HG03064 (cell line): ENCODE data around the gene YES1.
"Not testable (repeated sequence)": the region's sequence is repeated elsewhere in the genome, so short reads cannot be mapped to it uniquely, and the experiment has no call there.

Experiments
- ATAC-seq: cut with Tn5 transposase; IDR thresholded peaks from one replicate; pipeline ENCODE4 v1.9.1; 2021; ENCODE audit warnings: low read depth; ENCODE audit not compliant: unreplicated experiment

Gene YES1

DNA sequence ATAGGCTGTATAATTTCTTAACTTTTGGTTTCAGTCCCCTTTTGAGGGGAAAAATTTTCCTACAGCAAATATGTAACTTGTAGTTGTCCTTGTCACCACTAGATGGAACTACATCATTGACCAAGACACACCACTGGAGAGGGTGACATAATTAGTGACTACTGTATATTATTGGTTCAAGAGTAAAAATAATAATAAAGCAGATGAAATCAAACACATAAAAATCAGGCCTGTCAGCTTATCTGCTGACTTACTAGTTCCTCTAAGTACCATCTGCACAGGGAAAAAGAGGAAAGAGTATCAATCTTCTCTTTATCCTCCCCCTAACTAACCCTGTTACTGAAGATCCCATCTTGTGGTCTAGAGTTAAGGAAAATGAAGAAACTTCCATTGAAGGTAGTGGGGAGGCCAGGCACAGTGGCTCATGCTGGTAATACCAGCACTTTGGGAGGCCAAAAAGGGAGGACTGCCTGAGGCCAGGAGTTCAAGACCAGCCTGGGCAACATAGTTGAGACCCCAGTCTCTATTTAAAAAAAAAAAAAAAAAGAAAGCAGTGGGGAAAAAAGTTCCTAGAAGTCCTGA lies 70.0 kb downstream of the YES1 start:
- ATAC-seq: peak; percentile 87

DNA sequence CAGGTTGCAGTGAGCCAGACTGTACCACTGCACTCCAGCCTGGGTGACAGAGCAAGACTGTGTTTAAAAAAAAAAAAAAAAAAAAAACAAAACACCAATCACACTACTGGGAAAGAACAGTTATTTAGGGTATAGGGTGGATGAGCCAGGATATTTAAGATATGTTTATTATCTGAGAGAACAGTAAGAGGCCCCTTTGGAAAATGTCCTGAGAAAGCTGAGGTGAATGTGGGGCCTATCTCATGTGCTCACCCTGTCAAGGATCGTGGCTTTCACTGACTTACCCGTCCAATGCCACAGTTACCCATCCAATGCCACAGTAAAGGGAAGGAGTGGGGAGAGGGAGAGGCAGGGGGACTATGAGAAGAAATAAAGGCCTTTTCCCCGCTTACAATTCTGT lies 79.7 kb downstream of the YES1 start:
- no peak for ATAC-seq

DNA sequence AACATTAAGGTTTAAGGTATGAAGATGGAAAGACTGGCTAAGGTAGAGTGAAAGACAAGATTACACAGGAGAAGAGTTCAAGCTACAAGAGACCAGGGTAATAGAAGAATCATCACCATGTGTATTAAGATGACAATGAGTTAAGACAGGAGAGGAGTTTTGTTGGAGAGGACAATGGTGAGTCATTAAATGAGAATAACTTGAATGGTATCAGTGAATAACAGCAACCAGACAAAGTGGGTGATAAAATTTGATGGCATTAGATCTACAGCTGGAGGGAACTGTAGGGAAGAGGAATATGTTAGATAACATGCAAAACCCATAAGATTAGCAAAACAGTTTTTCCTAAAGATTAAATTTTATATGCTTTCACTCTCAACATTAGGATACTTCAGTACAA lies 80.9 kb downstream of the YES1 start:
- no peak for ATAC-seq

DNA sequence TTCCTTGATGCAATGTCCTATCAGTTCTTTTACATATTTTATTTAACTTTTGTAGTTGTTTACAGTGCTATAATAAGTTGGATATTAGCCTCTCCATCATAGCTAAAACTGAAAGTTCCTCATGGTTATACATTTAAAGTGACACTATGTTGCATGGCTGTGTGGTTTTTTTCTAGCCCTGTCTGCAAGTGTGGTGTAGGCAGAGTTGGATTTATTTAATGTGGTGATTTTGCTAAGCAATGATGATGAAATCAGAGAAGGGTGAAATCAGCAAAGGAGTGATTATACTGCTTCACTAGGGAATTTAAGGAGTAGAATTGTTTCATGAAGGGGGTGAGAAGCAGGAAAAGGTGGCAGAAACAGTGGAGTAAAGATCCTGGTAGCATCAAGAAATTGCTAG lies 81.3 kb downstream of the YES1 start:
- no peak for ATAC-seq

DNA sequence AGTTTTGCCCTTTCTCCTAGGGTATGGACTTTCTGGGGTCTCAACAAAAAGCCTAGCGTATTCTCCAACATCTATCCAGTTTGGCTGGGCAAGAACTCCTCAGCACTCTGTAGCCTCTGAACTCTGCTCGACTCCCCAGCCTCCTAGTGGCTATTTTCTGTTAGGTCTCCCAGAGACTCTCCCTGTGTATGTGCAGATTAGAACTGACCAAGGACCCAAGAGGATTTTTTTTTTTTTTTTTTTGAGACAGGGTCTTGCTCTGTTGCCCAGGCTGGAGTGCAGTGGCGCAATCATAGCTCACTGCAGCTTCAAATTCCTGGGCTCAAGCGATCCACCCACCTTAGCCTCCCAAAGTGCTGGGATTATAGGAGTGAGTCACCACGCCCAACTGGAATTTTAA lies 81.9 kb downstream of the YES1 start:
- not testable (repeated sequence) for ATAC-seq

DNA sequence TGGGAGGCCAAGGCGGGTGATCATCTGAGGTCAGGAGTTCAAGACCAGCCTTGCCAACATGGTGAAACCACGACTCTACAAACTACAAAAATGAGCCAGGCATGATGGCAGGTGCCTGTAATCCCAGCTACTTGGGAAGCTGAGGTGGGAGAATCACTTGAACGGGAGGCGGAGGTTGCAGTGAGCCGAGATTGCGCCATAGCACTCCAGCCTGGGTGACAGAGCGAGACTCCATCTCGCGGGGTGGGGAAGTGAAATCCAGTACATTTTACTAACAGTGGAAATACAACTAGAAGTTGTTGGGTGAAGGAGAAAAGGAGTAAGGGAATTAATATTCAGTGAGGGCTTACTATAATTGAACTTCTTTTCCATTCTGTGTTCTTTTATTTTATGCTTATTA lies 86.4 kb downstream of the YES1 start:
- ATAC-seq: no peak

DNA sequence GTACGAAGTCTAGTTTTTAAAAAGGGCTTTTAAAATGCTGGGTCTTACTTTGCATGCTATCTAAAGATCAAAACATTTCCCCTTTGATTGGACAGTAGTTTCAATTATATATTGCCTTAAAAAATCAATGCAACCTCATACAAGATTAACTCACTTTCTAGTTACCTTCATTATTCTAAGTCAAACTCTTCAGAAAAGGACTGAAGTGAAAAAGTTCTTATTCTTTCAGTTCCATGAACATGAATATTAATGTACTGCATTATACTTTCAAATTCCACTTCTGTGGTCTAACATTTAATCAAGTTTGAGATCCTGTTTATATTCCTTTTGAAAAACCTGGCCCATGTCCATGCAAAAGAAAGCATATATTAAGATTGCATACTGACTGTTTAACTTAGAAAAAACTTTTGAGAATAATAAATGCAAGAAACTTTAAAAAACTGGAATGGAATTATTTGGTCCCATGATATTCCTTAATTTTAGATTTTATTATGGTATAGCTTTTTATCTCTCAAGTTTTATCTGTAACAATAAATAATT lies 88.4 kb downstream of the YES1 start:
- ATAC-seq: no peak

DNA sequence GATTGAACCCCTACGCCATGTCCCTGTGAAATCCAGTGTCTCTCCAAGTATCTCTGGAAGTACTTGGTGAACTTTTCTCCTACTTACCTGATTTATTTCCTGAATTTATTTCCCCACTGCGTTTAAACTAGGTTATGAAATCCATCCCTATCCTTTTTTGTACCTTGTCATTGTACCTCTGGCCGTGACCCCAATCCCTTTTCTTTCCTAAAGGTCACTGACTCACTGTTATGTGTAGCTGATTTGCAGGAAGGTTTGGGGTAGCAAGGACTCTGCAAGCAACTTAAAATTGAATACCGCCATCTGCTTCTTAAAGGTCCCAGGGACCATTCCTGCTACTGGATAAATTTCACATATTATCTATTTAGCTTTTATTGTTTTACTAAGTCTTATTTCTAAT lies 95.0 kb downstream of the YES1 start:
- no peak for ATAC-seq

DNA sequence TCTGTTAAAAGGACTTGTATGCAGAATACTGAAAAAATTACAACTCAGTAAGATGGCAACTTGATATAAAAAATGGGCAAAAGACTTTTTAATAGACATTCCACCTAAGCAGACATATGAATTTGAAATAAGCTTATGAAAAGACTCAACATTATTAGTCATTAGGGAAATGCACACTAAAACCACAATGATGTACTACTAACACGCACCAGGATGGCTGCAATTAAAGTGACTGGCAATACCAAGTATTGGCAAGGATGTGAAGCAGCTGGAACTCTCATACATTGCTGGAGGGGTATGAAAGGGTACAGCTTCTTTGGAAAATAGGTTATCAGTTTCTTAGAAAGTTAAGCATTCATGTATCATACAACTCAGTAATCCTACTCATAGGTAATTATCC lies 96.4 kb downstream of the YES1 start:
- ATAC-seq: no peak

DNA sequence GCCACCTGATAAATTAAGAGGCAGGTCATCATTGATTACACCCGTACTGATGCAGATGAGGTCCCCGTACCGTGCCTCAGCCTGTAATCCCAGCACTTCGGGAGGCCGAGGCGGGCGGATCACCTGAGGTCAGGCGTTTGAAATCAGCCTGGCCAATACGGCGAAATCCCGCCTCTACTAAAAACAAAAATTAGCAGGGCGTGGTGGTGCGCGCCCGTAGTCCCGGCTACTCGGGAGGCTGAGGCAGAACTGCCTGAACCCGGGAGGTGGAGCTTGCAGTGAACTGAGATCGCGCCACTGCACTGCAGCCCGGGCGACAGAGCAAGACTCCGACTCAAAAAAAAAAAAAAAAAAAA lies 98.9 kb downstream of the YES1 start:
- no peak for ATAC-seq

DNA sequence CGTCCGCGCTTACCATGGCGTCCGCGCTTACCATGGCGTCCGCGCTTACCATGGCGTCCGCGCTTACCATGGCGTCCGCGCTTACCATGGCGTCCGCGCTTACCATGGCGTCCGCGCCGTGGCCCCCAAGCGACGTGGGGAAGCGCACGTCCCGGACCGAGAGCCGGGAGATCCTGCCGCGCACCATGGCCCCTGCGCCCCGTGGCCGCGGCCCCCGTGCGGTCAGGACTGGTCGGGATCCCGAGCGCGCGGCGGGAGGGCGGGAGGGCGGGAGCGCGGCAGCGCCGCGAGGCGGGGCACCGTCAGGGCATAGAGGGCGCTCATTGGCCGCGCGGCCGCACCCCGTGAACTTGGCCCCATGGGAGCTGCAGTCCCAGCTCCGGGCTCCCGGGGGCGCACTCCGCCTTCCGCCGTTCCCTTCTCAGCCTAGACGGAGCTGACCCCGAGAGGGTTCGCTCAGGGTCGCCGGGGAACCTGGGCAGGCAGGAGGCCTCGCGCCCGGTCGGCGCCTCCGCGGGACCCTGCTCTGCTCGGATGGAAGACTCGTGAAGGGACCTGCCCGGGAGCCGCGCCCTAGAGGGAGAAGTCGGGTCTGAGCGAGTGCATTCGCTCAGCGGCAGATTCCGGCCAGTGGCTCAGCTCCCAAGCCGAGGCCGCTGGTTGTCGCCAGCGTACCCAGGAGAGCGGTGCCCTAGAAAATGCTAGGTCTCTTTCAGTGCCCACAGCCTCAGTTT lies 99.5 kb downstream of the YES1 start, which contains the start of gene ENOSF1:
ENOSF1 (minus strand) TSS at position 230 of the 734 bp plus-strand sequence; CDS start at position 187, 43 bp downstream.
- peak; percentile 90 for ATAC-seq

DNA sequence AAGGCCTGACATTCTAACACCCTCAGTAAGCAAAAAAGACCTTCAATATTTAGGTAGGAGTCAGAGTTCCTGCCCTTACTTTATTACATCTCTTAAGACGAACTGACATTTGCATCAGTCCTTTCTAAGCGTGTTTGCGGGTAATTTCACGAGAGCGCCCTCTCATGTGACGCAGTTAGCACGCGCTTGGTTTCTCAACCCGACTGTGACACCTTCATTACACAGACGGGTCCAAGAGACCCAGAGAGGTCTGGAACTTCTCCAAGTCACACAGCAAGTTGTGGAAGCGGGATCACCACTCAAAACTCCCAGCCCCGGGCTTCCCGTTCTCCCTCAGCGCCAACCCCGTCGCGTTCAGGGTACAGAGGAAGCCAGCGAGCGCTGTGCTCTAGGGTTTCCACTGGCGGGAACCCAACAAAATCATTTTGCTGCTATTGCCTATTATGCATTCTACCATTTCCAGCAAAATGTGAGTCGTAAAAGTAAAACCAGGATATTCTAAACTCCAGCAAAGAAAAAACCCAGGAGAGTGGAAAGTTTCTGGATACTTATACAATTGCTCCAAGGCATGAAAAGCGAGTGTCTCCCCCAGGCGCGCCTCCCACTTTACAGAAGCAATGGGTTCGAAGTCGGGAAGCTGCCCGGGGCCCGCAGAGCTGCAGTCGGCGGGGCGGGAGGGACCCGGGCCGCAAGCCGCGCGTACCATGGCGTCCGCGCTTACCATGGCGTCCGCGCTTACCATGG lies 100.2 kb downstream of the YES1 start:
- peak; percentile 54 for ATAC-seq

DNA sequence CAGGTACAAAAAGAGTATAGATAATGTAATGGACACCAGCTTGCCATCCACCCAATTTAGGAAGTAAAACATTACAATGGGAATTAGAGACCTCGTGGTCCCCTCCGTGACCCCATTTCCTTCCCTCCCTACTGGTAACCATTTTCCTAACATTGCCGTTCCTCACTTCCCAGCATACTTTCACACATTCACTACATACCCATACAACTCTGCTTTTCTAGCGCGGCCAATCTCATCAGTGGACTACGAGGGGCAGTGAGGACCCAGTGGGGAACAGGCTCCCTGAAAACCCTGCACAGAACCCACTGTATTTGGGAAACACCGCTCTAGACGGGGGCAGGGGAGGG lies 100.8 kb downstream of the YES1 start:
- no peak for ATAC-seq

DNA sequence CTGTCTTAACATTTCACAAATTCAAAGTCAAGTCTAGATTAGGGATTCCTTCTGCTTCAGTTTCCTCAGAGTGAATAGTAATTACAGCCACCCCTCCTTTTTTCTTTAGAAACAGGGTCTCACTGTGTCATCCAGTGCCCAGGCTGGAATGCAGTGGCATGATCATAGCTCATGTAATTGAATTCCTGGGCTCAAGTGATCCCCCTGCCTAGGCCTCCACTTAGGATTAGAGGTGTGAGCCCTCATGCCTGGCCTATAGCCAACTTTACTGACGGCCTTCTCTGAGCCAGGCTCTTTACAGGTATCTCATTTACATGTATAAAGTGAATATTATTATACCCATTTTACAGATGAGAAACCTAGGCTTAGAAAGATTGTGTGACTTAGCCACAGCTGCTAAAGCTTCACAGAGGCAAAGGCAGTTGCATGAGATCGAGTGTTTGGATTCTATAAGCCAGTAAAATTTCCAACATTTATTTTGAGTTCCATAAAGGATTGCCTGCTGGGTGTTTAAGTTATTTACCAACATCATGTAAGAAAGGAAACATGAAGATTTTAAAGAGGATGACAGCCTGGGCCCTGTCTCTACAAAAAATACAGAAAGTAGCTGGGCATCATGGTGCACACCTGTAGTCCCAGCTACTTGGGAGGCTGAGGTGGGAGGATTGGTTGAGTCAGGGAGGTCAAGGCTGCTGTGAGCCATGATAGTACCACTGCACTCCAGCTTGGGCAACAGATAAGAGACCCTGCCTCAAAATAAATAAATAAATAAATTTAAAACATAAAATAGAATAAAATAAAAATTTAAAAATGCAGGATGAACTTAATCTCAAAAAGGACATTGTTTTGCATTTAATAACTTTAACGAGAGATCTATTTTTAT lies 101.4 kb downstream of the YES1 start:
- no peak for ATAC-seq

DNA sequence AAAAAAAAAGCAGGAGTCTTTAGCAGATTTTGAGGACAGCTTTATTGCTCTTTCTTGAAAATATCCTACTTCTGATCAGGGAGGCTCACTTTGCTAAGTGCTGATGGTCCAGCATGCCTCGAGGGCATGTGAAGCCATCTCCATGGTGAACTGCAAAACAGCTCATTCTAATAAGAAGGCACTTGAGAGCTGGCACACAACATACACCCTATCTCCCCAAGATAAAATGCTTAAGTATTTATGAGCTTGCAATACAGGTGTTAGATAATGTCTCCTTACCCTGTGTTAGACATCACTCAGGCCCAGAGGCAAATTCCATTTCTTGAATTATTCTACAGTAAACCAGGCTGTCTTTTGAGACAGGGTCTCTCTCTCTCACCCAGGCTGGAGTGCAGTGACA lies 102.3 kb downstream of the YES1 start:
- no peak for ATAC-seq

DNA sequence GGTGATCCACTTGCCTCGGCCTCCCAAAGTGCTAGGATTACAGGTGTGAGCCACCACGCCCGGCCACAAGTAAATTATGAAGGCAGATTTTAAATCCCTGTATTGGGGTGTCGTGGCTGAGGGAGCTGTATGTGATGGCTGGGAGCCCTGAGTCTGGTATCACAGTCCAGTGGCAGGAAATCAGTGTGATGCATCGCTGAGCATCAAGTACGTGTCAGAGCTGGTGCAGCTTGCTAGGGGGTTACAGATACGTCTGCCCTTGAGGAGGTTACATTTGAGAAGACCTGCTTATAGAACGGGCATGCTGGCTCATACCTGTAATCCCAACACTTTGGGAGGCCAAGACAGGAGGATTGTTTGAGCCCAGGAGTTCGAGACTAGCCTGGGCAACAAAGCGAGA lies 103.9 kb downstream of the YES1 start:
- ATAC-seq: no peak

DNA sequence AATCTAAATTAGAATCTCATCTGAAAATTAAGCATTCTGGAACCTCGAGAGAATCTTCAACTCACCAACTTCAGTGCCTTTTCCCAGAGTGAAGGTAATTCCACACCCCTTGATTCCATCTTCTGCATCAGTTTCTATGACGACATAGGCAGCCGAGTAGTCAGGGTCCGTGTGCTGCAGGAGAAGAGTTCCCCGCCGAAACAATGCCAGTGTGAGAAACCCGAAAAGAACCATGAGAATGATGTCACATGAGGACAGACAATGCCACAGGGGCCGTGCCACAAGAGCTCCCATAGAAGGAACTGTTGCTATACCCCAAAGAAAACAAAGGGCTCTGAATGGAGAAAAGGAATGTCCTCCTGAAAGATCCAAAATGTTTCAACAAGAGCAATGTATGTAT lies 105.6 kb downstream of the YES1 start:
- ATAC-seq: no peak

DNA sequence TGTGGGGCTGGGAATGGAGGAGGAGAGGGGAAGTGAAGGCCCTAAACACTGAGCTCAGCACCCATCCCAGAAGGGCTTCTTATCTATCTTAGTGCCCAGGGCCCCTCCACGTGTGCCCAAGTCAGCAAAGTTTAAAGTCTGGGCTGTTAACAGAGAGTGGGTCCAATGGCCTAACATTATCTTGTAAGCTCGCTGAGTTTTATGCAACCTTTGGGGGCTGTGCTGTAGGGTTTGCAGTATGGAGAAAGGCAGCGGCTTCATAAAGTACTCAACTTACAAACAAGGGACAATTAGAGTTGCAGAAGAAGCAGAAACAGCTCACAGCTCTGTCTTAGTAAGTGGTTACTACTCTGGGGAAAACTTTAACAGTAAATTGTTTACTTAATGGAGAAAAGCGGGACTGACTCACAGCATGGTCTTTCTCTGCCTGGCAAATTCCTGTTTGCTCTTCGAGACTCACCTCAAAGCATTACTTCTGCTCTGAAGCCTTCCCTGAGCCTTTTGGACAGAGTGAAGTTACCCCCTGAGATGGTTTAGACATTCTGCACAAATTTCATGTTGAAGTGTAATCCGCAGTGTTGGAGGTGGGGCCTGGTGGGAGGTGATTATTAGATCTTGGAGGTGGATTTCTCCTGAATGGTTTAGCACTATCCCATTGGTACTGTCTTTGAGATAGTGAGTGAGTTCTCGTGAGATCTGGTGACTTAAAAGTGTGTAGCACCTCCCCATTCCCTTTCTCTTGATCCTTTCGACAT lies 108.7 kb downstream of the YES1 start:
- no peak for ATAC-seq

DNA sequence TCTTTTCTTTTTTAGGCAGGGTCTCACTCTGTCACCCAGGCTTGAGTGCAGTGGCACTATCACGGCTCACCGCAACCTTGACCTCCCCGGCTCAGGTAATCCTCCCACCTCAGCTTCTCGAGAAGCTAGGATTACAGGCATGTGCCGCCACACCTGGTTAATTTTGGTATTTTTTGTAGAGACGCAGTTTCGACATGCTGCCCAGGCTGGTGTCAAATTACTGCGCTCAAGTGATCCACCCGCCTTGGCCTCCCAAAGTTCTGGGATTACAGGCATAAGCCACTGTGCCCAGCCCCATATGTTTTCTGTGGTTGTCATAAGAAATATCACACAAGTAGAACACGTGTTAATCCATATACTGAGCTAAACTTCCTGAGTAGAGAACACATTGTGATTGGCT lies 114.2 kb downstream of the YES1 start:
- ATAC-seq: no peak

DNA sequence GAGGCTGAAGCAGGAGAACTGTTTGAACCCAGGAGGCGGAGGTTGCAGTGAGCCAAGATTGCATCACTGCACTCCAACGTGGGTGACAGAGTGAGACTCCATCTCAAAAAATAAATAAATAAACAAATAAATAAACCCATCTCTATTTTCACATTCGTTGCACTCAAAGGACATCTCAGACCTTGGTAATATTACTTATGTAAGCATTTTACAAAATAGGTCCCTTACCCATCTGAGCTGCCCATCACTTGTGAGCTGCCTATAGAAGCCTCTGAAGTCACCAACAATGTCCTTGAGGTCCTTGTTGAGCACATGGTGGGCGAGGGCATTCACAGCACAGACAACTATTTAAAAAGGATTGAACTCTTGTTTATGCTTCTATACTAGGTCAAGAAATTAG lies 115.0 kb downstream of the YES1 start:
- ATAC-seq: no peak
